H1 (cell line): ENCODE measurements around the gene ALDH1B1. TPM values are rescaled to one million over a fixed set of nuclear protein-coding genes. Genes with fewer than 3 reads are reported as not detected.

ENCODE experiments used
- CTCF ChIA-PET: fragments of 300-600 bp; sonication (Branson Sonifier 250); formaldehyde crosslinking; loops from one replicate; lab custom pipeline; 2021; ENCODE audit not compliant: partially characterized antibody; lab: Charles Lee
- POLR2A ChIA-PET: fragments of 300-600 bp; sonication (Branson Sonifier 250); formaldehyde crosslinking; loops from one replicate; lab custom pipeline; 2021; ENCODE audit warnings: inconsistent platforms; ENCODE audit not compliant: partially characterized antibody; lab: Charles Lee
- DNase-seq, 2 experiments: peaks; one replicate each; pipeline versions ENCODE4 v3.0.0 to v3.0.0-alpha.2; 2010 to 2022; ENCODE audit warnings: low spot score in 2 of 2, low read depth in 1 of 2, mixed read lengths in 1 of 2
- FAIRE-seq: peaks from 2 replicates; lab custom pipeline; 2011; peaks lifted over from hg19 to GRCh38; lab: Jason Lieb, UNC
- H2AFZ ChIP-seq: 2 replicates; pipeline ENCODE4 v1.8.1; 2012; ENCODE audit warnings: low read length, inconsistent platforms
- H2AK5ac ChIP-seq: 2 replicates; pipeline ENCODE4 v1.6.1; 2013; ENCODE audit warnings: low read depth, low read length
- H2BK120ac ChIP-seq: replicated peaks from 2 replicates; pipeline ENCODE3; 2013; ENCODE audit warnings: low read depth, low read length, inconsistent platforms
- H2BK12ac ChIP-seq: 2 replicates; pipeline ENCODE4 v1.6.1; 2013; ENCODE audit warnings: low read depth, low read length
- H2BK15ac ChIP-seq: 2 replicates; pipeline ENCODE4 v1.6.1; 2013; ENCODE audit warnings: low read length
- H2BK20ac ChIP-seq: 2 replicates; pipeline ENCODE4 v1.6.1; 2013; ENCODE audit warnings: low read length
- H2BK5ac ChIP-seq: 2 replicates; pipeline ENCODE4 v1.6.1; 2013; ENCODE audit warnings: low read depth, low read length
- H3K14ac ChIP-seq: 2 replicates; pipeline ENCODE4 v1.6.1; 2013; ENCODE audit warnings: inconsistent platforms; ENCODE audit not compliant: insufficient read length
- H3K18ac ChIP-seq: 2 replicates; pipeline ENCODE4 v1.6.1; 2013; ENCODE audit warnings: low read length; ENCODE audit errors: extremely low read depth
- H3K23ac ChIP-seq: 2 replicates; pipeline ENCODE4 v1.6.1; 2013; ENCODE audit warnings: inconsistent platforms; ENCODE audit not compliant: insufficient read length
- H3K23me2 ChIP-seq: 2 replicates; pipeline ENCODE4 v1.6.1; 2013; ENCODE audit warnings: low read depth, low read length
- H3K27ac ChIP-seq: 2 replicates; pipeline ENCODE4 v1.6.1; 2011; ENCODE audit warnings: low read depth, low read length, inconsistent platforms
- H3K27me3 ChIP-seq, 4 experiments: replicated peaks in 1 of 4; 1 replicate in 1 of 4; 2 replicates in 3 of 4; pipeline versions ENCODE4 v1.6.1 to v1.8.1; 2011 to 2013; ENCODE audit warnings: low read length in 3 of 4, mild to moderate bottlenecking in 3 of 4, inconsistent platforms in 2 of 4, mixed read lengths in 2 of 4, moderate library complexity in 1 of 4; ENCODE audit not compliant: control insufficient read depth in 3 of 4, insufficient read depth in 3 of 4; ENCODE audit errors: extremely low read depth in 1 of 4
- H3K36me3 ChIP-seq, 4 experiments: 2 replicates each; pipeline versions ENCODE4 v1.6.1 to v1.8.1; 2011 to 2013; ENCODE audit warnings: mild to moderate bottlenecking in 4 of 4, low read length in 3 of 4, moderate library complexity in 2 of 4, control low read depth in 1 of 4, inconsistent platforms in 1 of 4; ENCODE audit not compliant: insufficient read depth in 4 of 4, control insufficient read depth in 2 of 4
- H3K4ac ChIP-seq: replicated peaks from 2 replicates; pipeline ENCODE3; 2013; ENCODE audit warnings: low read length, low read depth, mixed read lengths, inconsistent platforms; ENCODE audit not compliant: insufficient read length
- H3K4me1 ChIP-seq, 4 experiments: replicated peaks in 1 of 4; 1 replicate in 1 of 4; 2 replicates in 3 of 4; pipeline versions ENCODE4 v1.6.1 to v1.8.1; 2011 to 2013; ENCODE audit warnings: low read length in 3 of 4, inconsistent platforms in 2 of 4, mixed read lengths in 1 of 4; ENCODE audit not compliant: insufficient read depth in 4 of 4, control insufficient read depth in 3 of 4
- H3K4me2 ChIP-seq, 2 experiments: 2 replicates each; pipeline versions ENCODE4 v1.6.1 to v1.8.1; 2011 to 2013; ENCODE audit warnings: low read depth in 2 of 2, low read length in 2 of 2, control low read depth in 1 of 2, inconsistent platforms in 1 of 2, mild to moderate bottlenecking in 1 of 2; ENCODE audit not compliant: insufficient read depth in 1 of 2
- H3K4me3 ChIP-seq, 4 experiments: fragments of 200-600, 300-600 bp in 1 of 4; sonication (generic), shearing (Covaris generic), sonication (Bioruptor Twin) in 1 of 4; 2 replicates each; pipeline versions ENCODE4 v1.5.1 to v1.8.1; 2011 to 2016; ENCODE audit warnings: low read length in 4 of 4, low read depth in 3 of 4, control low read depth in 2 of 4, inconsistent platforms in 2 of 4, mild to moderate bottlenecking in 2 of 4, mixed read lengths in 1 of 4, moderate library complexity in 1 of 4; ENCODE audit not compliant: insufficient read depth in 2 of 4; ENCODE audit errors: extremely low read depth in 1 of 4
- H3K56ac ChIP-seq: replicated peaks from 2 replicates; pipeline ENCODE3; 2013; ENCODE audit warnings: low read depth, mild to moderate bottlenecking, mixed read lengths, low read length, inconsistent platforms; ENCODE audit not compliant: insufficient read length
- H3K79me1 ChIP-seq: 2 replicates; pipeline ENCODE4 v1.6.1; 2013; ENCODE audit warnings: low read depth, low read length, control low read depth
- H3K79me2 ChIP-seq, 2 experiments: 2 replicates each; pipeline versions ENCODE4 v1.6.1 to v1.8.1; 2012 to 2013; ENCODE audit warnings: low read length in 2 of 2, mild to moderate bottlenecking in 2 of 2, inconsistent platforms in 1 of 2; ENCODE audit not compliant: insufficient read depth in 2 of 2, control insufficient read depth in 1 of 2
- H3K9ac ChIP-seq, 4 experiments: replicated peaks in 1 of 4; 1 replicate in 1 of 4; 2 replicates in 3 of 4; pipeline versions ENCODE4 v1.6.1 to v1.8.1; 2011 to 2013; ENCODE audit warnings: low read depth in 3 of 4, low read length in 3 of 4, control low read depth in 2 of 4, mild to moderate bottlenecking in 2 of 4, moderate library complexity in 2 of 4, inconsistent platforms in 1 of 4; ENCODE audit errors: extremely low read depth in 1 of 4
- H3K9me3 ChIP-seq, 2 experiments: 2 replicates each; pipeline versions ENCODE4 v1.6.1 to v1.8.1; 2012 to 2013; ENCODE audit warnings: mild to moderate bottlenecking in 2 of 2, moderate library complexity in 2 of 2, control low read depth in 1 of 2, inconsistent platforms in 1 of 2, low read depth in 1 of 2, low read length in 1 of 2, mixed read lengths in 1 of 2; ENCODE audit not compliant: insufficient read depth in 2 of 2
- H4K20me1 ChIP-seq, 2 experiments: replicated peaks in 1 of 2; 2 replicates each; pipeline versions ENCODE3 to v1.8.1; 2011 to 2013; ENCODE audit warnings: inconsistent platforms in 2 of 2, low read length in 2 of 2, mild to moderate bottlenecking in 1 of 2; ENCODE audit not compliant: insufficient read depth in 2 of 2, control insufficient read depth in 1 of 2
- H4K5ac ChIP-seq: 2 replicates; pipeline ENCODE4 v1.6.1; 2013; ENCODE audit warnings: low read length, low read depth, mixed read lengths, inconsistent platforms; ENCODE audit not compliant: insufficient read length
- H4K8ac ChIP-seq: 2 replicates; pipeline ENCODE4 v1.8.0; 2013; ENCODE audit warnings: mild to moderate bottlenecking, moderate library complexity, low read length, inconsistent platforms; ENCODE audit not compliant: insufficient read depth; ENCODE audit errors: extremely low read depth
- H4K91ac ChIP-seq: replicated peaks from 2 replicates; pipeline ENCODE3; 2013; ENCODE audit warnings: low read length, mixed read lengths, inconsistent platforms; ENCODE audit not compliant: insufficient read length
- ASH2L ChIP-seq: fragments of 200-600, 300-600 bp; sonication (generic); IDR thresholded peaks from one replicate; pipeline ENCODE4 v1.7.1; 2017; ENCODE audit warnings: low read length
- CHD1 ChIP-seq: IDR thresholded peaks from 2 replicates; pipeline ENCODE4 v1.6.1; 2012; ENCODE audit warnings: low read depth, low read length, improper control_type of control experiment
- EGR1 ChIP-seq: IDR thresholded peaks from 2 replicates; pipeline ENCODE4 v1.6.1; 2011; ENCODE audit warnings: low read depth, low read length, borderline replicate concordance
- NANOG ChIP-seq: IDR thresholded peaks from 2 replicates; pipeline ENCODE4 v1.6.1; 2011; ENCODE audit warnings: low read length, low read depth, mild to moderate bottlenecking, inconsistent platforms; ENCODE audit not compliant: insufficient read depth, poor library complexity, severe bottlenecking
- PHF8 ChIP-seq: fragments of 200-600 bp; sonication (generic); conservative IDR thresholded peaks from 2 replicates; pipeline ENCODE4 v1.7.1; 2012; ENCODE audit warnings: low read depth, mild to moderate bottlenecking, inconsistent platforms, low read length, moderate library complexity
- RAD21 ChIP-seq, 2 experiments: IDR thresholded peaks in 1 of 2; conservative IDR thresholded peaks in 1 of 2; 2 replicates each; pipeline ENCODE4 v1.6.1; 2011; ENCODE audit warnings: low read depth in 2 of 2, low read length in 2 of 2, improper control_type of control experiment in 1 of 2, inconsistent platforms in 1 of 2, mild to moderate bottlenecking in 1 of 2, moderate library complexity in 1 of 2
- RXRA ChIP-seq: IDR thresholded peaks from 2 replicates; pipeline ENCODE4 v1.6.1; 2011; ENCODE audit warnings: low read depth, mild to moderate bottlenecking, low read length, moderate library complexity; ENCODE audit not compliant: insufficient read depth
- SAP30 ChIP-seq: fragments of 300-600 bp; sonication (generic); IDR thresholded peaks from 2 replicates; pipeline ENCODE4 v1.7.1; 2012; ENCODE audit warnings: low read length, moderate library complexity, mild to moderate bottlenecking, inconsistent platforms; ENCODE audit not compliant: insufficient read depth, insufficient replicate concordance
- SP2 ChIP-seq: IDR thresholded peaks from 2 replicates; pipeline ENCODE4 v1.6.1; 2012; ENCODE audit warnings: mild to moderate bottlenecking, low read length, inconsistent platforms
- ZNF274 ChIP-seq: IDR thresholded peaks from 2 replicates; pipeline ENCODE4 v1.7.0; 2012; ENCODE audit warnings: low read length, borderline replicate concordance; ENCODE audit errors: extremely low read depth
- WGBS, 2 experiments: shearing (Covaris generic) in 1 of 2; methylation state at CpG; one replicate each; pipeline versions ENCODE4 v1.1.6 to v1.1.7; 2013 to 2015; ENCODE audit warnings: low lambda C conversion rate in 2 of 2, mixed read lengths in 2 of 2, inconsistent platforms in 1 of 2, low coverage in 1 of 2, missing lambda C conversion rate in 1 of 2; ENCODE audit not compliant: insufficient replicate concordance in 2 of 2, insufficient coverage in 1 of 2, insufficient read length in 1 of 2; ENCODE audit errors: extremely low coverage in 1 of 2, missing lambda C conversion rate in 1 of 2; 5-methylcytosine and 5-hydroxymethylcytosine counted together
- polyA plus RNA-seq, 7 experiments: library from polyadenylated mRNA; depleted of rRNA in 3 of 7; stranded (reverse) in 5 of 7; unstranded in 2 of 7; fragments of >200 nt in 5 of 7; fragments of 200-250 nt in 2 of 7; gene quantifications; 1 replicate in 5 of 7; 2 replicates in 1 of 7; 4 replicates in 1 of 7; pipeline versions ENCODE4 v1.2.1 to v1.2.3, GENCODE V29; 2011 to 2013; ENCODE audit warnings: missing spikeins in 2 of 7, mixed read lengths in 2 of 7
- total RNA-seq: library from RNA; stranded (reverse); fragmentation: NEBNext Ultra II Directional; extraction: Animal tissue kit (Norgen Biotek cat#: 25700); gene quantifications from 2 replicates; pipeline ENCODE4 v1.2.1, GENCODE V29; 2021
- TF ChIP-seq, protein P1 (sequence below): IDR thresholded peaks from 2 replicates; pipeline ENCODE4 v1.6.1; 2012; ENCODE audit warnings: inconsistent platforms

The ALDH1B1 gene
- total and polyA plus RNA-seq, 2 of the 8 experiments (the other 6 are each of a cell fraction or from before 2014, with no cell fraction given), result 41.6 to 78.7 TPM

DNA sequence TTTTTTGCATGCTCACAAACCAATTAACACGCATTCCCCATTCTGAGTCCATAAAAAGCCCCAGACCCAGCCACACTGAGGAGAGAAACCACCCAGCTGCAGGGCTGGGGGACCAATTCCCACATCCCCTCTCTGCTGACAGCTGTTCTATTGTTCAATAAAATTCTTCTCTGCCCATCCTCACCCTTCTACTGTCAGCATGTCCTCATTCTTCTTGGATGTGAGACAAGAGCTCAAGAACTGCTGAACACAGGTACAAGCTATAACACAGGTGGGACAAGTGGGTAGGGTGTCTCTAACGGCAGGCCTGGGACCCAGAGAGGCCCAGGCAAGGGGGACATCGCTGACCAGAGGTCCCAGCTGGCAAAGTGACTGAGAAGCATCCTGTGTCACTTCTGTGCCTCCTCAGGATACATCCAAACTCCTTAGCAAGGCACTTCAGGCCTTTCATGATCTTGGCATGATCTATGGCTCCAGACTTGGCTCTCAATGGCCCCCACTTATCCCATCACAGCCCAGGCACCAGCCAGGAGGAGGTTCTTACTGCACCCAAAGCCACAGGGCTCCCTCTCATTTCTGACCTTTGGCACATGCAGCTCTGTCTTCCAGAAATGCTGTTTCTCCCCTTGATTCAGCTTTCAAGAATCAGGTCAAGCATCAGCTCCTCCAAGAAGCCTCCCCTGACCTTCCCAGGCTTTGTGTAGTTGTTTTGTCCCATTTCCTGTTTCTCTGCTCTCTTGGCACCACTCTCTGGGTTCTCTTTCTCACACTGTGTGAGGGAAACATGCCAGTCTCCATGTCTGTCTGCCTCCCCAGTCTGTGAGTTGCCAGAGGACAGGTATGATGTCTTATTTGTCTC is 7.3 kb upstream of the ALDH1B1 start:
- no peak overlapping the region for H3K23ac ChIP-seq
- no peaks in the 10 kb centered on the region for H3K23me2 ChIP-seq
- no peaks in the 10 kb centered on the region for H3K79me1 ChIP-seq
- H4K91ac ChIP-seq, result no peak overlapping the region
- H3K18ac ChIP-seq, result no peak overlapping the region
- H4K5ac ChIP-seq, result no peak overlapping the region
- H3K56ac ChIP-seq, result no peak overlapping the region
- no peaks in the 10 kb centered on the region for H3K9me3 ChIP-seq
- no peak for DNase-seq
- peaks cover 5 to 31% (median 20%) of the 10 kb centered on the region in 4 experiments for H3K27me3 ChIP-seq
- H3K27ac ChIP-seq, result no peak overlapping the region
- no peak overlapping the region for H3K4me3 ChIP-seq
- H4K8ac ChIP-seq, result no peak overlapping the region
- 82% methylated on average over 3 of the region's 3 CpGs; no CpG with 5 or more reads in 1 of the 2 experiments for WGBS, 2 experiments
- ChIA-PET POLR2A (no interaction called here), CTCF (interaction anchor here (0.7 to 2.2 kb wide), 5 partner anchors 15 to 51 kb away, joined by 3 to 11 read pairs (median 4); no protein-coding TSS in a partner anchor)
- no peak overlapping the region for H3K4ac ChIP-seq
- no peak overlapping the region for H3K9ac ChIP-seq
- no peaks in the 10 kb centered on the region for H4K20me1 ChIP-seq
- H2BK120ac ChIP-seq, result no peak overlapping the region
- no peak for FAIRE-seq
- H3K14ac ChIP-seq, result no peak overlapping the region
- H2AFZ ChIP-seq, result no peak overlapping the region
- H2AK5ac ChIP-seq, result no peak overlapping the region
- no peak overlapping the region for H2BK12ac ChIP-seq
- no peak overlapping the region for H3K4me2 ChIP-seq
- H3K79me2 ChIP-seq, result no peaks in the 10 kb centered on the region
- H3K4me1 ChIP-seq, result peaks cover 8 to 14% (median 12%) of the 10 kb centered on the region in 4 experiments; a peak in 6 of 7 replicates
- H2BK15ac ChIP-seq, result no peak overlapping the region
- no peak overlapping the region for H2BK5ac ChIP-seq
- H3K36me3 ChIP-seq, result no peaks in the 10 kb centered on the region
- no peak overlapping the region for H2BK20ac ChIP-seq
- TF ChIP-seq ASH2L (no peak), RXRA (no peak), ZNF274 (no peak), SAP30 (no peak), RAD21 (IDR thresholded peaks at IDR 0.05 in 1 of 2, conservative IDR thresholded peaks at IDR 0.05 in 1 of 2; ENCODE audit: low read depth in 2 of 2, low read length in 2 of 2) (no peak), SP2 (no peak), NANOG (no peak), CHD1 (no peak), PHF8 (no peak), EGR1 (no peak)
- TF ChIP-seq, protein P1, sequence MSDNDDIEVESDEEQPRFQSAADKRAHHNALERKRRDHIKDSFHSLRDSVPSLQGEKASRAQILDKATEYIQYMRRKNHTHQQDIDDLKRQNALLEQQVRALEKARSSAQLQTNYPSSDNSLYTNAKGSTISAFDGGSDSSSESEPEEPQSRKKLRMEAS, result no peak
